K562 (cell line): ENCODE measurements around the gene ACTA2. TPM values are rescaled to one million over a fixed set of nuclear protein-coding genes. Genes with fewer than 3 reads are reported as not detected.

Source experiments
- ATAC-seq: fragments of 200-7000 bp; cut with Tn5 transposase; 3 replicates; pipeline ENCODE4 v1.9.1; 2020; ENCODE audit warnings: moderate library complexity
- BruUV-seq: library from RNA; stranded (reverse); fragments of 400-500 nt; replicated peaks from 2 replicates; lab custom pipeline; 2021; lab: Mats Ljungman, UMichigan
- CTCF ChIA-PET: fragments of 300-600 bp; formaldehyde crosslinking; extraction: SDS; loops from one replicate; lab custom pipeline; 2021; ENCODE audit warnings: low intra/inter-chr PET ratio; lab: Yijun Ruan, JAX
- POLR2A ChIA-PET: fragments of 300-600, 350-650 bp; sonication (Branson Sonifier 250); formaldehyde crosslinking; extraction: SDS; loops from one replicate; lab custom pipeline; 2021; ENCODE audit warnings: antibody characterized with exemption, inconsistent platforms; lab: Yijun Ruan, JAX
- DNase-seq, 4 experiments: peaks; one replicate each; pipeline versions ENCODE4 v3.0.0 to v3.0.0-alpha.2; 2011 to 2018; ENCODE audit warnings: low spot score in 3 of 4, mixed read lengths in 3 of 4; ENCODE audit errors: extremely low read depth in 1 of 4
- FAIRE-seq: peaks from 2 replicates; lab custom pipeline; 2011; peaks lifted over from hg19 to GRCh38; lab: Jason Lieb, UNC
- H2AFZ ChIP-seq: 2 replicates; pipeline ENCODE4 v1.6.0; 2011; ENCODE audit warnings: low read depth, low read length, control low read depth, inconsistent platforms
- H3K27ac ChIP-seq: fragments of 200-600 bp; 3 replicates; pipeline ENCODE4 v1.8.0; 2011; ENCODE audit warnings: low read depth, mild to moderate bottlenecking, control low read depth, inconsistent platforms, low read length, moderate library complexity, mixed read lengths; ENCODE audit errors: extremely low read depth
- H3K27me3 ChIP-seq, 2 experiments: fragments of 300-600 bp in 1 of 2; 2 replicates in 1 of 2; 3 replicates in 1 of 2; pipeline versions ENCODE4 v1.6.0 to v1.8.0; 2011; ENCODE audit warnings: inconsistent platforms in 2 of 2, low read length in 2 of 2, mild to moderate bottlenecking in 1 of 2, mixed read lengths in 1 of 2, moderate library complexity in 1 of 2; ENCODE audit not compliant: control insufficient read depth in 2 of 2, insufficient read depth in 2 of 2
- H3K36me3 ChIP-seq: fragments of 300-600 bp; 3 replicates; pipeline ENCODE4 v1.8.0; 2011; ENCODE audit warnings: mild to moderate bottlenecking, low read length, inconsistent platforms; ENCODE audit not compliant: control insufficient read depth, insufficient read depth
- H3K4me1 ChIP-seq, 2 experiments: fragments of 200-600 bp in 1 of 2; replicated peaks in 1 of 2; 2 replicates in 1 of 2; 3 replicates in 1 of 2; pipeline versions ENCODE4 v1.5.1 to v1.8.0; 2011; ENCODE audit warnings: inconsistent platforms in 2 of 2, low read length in 2 of 2, mild to moderate bottlenecking in 1 of 2, mixed read lengths in 1 of 2, moderate library complexity in 1 of 2; ENCODE audit not compliant: control insufficient read depth in 2 of 2, insufficient read depth in 2 of 2
- H3K4me2 ChIP-seq: 2 replicates; pipeline ENCODE4 v1.6.1; 2011; ENCODE audit warnings: low read length, control low read depth, inconsistent platforms, mixed read lengths; ENCODE audit not compliant: insufficient read depth
- H3K4me3 ChIP-seq: fragments of 200-600 bp; sonication (generic), shearing (Covaris generic); 2 replicates; pipeline ENCODE4 v1.5.1; 2016; ENCODE audit warnings: control low read depth, inconsistent platforms
- H3K79me2 ChIP-seq: fragments of 200-600 bp; 3 replicates; pipeline ENCODE4 v1.8.0; 2011; ENCODE audit warnings: low read length, inconsistent platforms; ENCODE audit not compliant: control insufficient read depth, insufficient read depth
- H3K9ac ChIP-seq, 2 experiments: 2 replicates each; pipeline versions ENCODE4 v1.6.0 to v1.6.1; 2011; ENCODE audit warnings: low read depth in 2 of 2, low read length in 2 of 2, control low read depth in 1 of 2, inconsistent platforms in 1 of 2, mild to moderate bottlenecking in 1 of 2, mixed read lengths in 1 of 2; ENCODE audit not compliant: insufficient read depth in 1 of 2
- H3K9me1 ChIP-seq: one replicate; pipeline ENCODE4 v1.6.0; 2011; ENCODE audit warnings: inconsistent platforms, mild to moderate bottlenecking, low read length, moderate library complexity; ENCODE audit not compliant: control insufficient read depth, insufficient read depth
- H3K9me3 ChIP-seq: replicated peaks from 2 replicates; pipeline ENCODE4 v1.5.1; 2011; ENCODE audit warnings: low read depth, low read length, inconsistent platforms; ENCODE audit not compliant: control insufficient read depth, insufficient read depth
- H4K20me1 ChIP-seq: replicated peaks from 2 replicates; pipeline ENCODE4 v1.6.1; 2011; ENCODE audit warnings: low read length, inconsistent platforms, mixed read lengths; ENCODE audit not compliant: control insufficient read depth, insufficient read depth
- CCNT2 ChIP-seq: IDR thresholded peaks from 2 replicates; pipeline ENCODE4 v1.6.1; 2011; ENCODE audit warnings: borderline replicate concordance, low read depth, mild to moderate bottlenecking, moderate library complexity, mixed read lengths, low read length; ENCODE audit not compliant: insufficient read length; ENCODE audit errors: extremely low read depth
- FOS ChIP-seq: IDR thresholded peaks from 3 replicates; pipeline ENCODE4 v1.6.1; 2011; ENCODE audit not compliant: insufficient read length; ENCODE audit errors: extremely low read depth
- LCOR ChIP-seq: sonication (generic); formaldehyde crosslinking; IDR thresholded peaks from 2 replicates; pipeline ENCODE4 v1.8.0; 2022; ENCODE audit warnings: mild to moderate bottlenecking, missing genetic modification reagents
- POLR2AphosphoS5 ChIP-seq: IDR thresholded peaks from 2 replicates; pipeline ENCODE4 v1.6.1; 2011; ENCODE audit warnings: mild to moderate bottlenecking, low read depth, low read length, moderate library complexity; ENCODE audit not compliant: control insufficient read depth, insufficient read depth
- SMC3 ChIP-seq: conservative IDR thresholded peaks from 2 replicates; pipeline ENCODE4 v1.6.1; 2011; ENCODE audit warnings: low read depth, low read length, improper control_type of control experiment; ENCODE audit not compliant: insufficient read depth
- STAT5A ChIP-seq: IDR thresholded peaks from 2 replicates; pipeline ENCODE4 v1.6.1; 2012; ENCODE audit warnings: low read length, inconsistent platforms, borderline replicate concordance
- TCFL5 ChIP-seq: fragments of 250-450 bp; sonication (Bioruptor Pico); conservative IDR thresholded peaks from 2 replicates; pipeline ENCODE4 v1.6.1; 2021; ENCODE audit warnings: mild to moderate bottlenecking, moderate library complexity, matching md5 sums
- ZC3H8 ChIP-seq: fragments of 450-650 bp; IDR thresholded peaks from 2 replicates; pipeline ENCODE4 v1.6.1; 2017
- ZNF140 ChIP-seq: fragments of 250-450 bp; sonication (Bioruptor Pico); IDR thresholded peaks from 2 replicates; pipeline ENCODE4 v1.8.0; 2021; ENCODE audit warnings: moderate library complexity, mild to moderate bottlenecking, inconsistent platforms
- ZNF561 ChIP-seq: fragments of 450-650 bp; formaldehyde crosslinking; conservative IDR thresholded peaks from 2 replicates; pipeline ENCODE4 v1.4.0; 2020; ENCODE audit warnings: mild to moderate bottlenecking, moderate library complexity
- ZNF583 ChIP-seq: fragments of 250-450 bp; sonication (Bioruptor Pico); IDR thresholded peaks from 2 replicates; pipeline ENCODE4 v1.4.0; 2020
- ZNF589 ChIP-seq: fragments of 200-800 bp; sonication (Bioruptor generic); IDR thresholded peaks from 2 replicates; pipeline ENCODE4 v1.6.1; 2016; ENCODE audit warnings: low read depth, missing genetic modification characterization, missing compliant biosample characterization
- ZNF785 ChIP-seq: fragments of 250-450 bp; sonication (Bioruptor Pico); IDR thresholded peaks from 2 replicates; pipeline ENCODE4 v1.4.0; 2020; ENCODE audit warnings: mild to moderate bottlenecking
- ZSCAN29 ChIP-seq: fragments of 450-650 bp; IDR thresholded peaks from 2 replicates; pipeline ENCODE4 v1.6.1; 2017
- WGBS: fragments of 100-300 bp; shearing (Covaris generic); methylation state at CpG from one replicate; pipeline ENCODE4 v1.1.6; 2016; ENCODE audit warnings: low coverage, mixed read lengths; ENCODE audit not compliant: insufficient coverage; ENCODE audit errors: missing lambda C conversion rate; 5-methylcytosine and 5-hydroxymethylcytosine counted together
- in situ Hi-C: fragments of 300-500 bp; cut with MboI; formaldehyde crosslinking; loops from 4 replicates; pipeline ENCODE4 v1.15.0; 2018; ENCODE audit warnings: inconsistent platforms, mixed read lengths
- intact Hi-C: fragments of 100-400 bp; cut with micrococcal nuclease; formaldehyde crosslinking; loops from 2 replicates; pipeline ENCODE4 v1.14.2; 2022
- polyA plus RNA-seq, 8 experiments: library from polyadenylated mRNA; depleted of rRNA in 4 of 8; stranded (reverse) in 5 of 8; unstranded in 3 of 8; fragments of >200 nt; fragmentation: Nextera tagmentation in 2 of 8; fragmentation: Illumina TruSeq in 1 of 8; extraction: Ambion mirVana in 2 of 8; extraction: Trizol in 1 of 8; gene quantifications; 2 replicates each; pipeline versions ENCODE4 v1.2.1 to v1.2.3, GENCODE V29; 2011 to 2014; ENCODE audit warnings: inconsistent platforms in 1 of 8, missing spikeins in 1 of 8
- total RNA-seq, 7 experiments: library from RNA; depleted of rRNA in 6 of 7; stranded (reverse); fragments of >200 nt in 6 of 7; fragmentation: Illumina TruSeq in 2 of 7; extraction: Trizol in 2 of 7; gene quantifications; 2 replicates each; pipeline versions ENCODE4 v1.2.1 to v1.2.3, GENCODE V29; 2011 to 2021; ENCODE audit warnings: low replicate concordance in 1 of 7
- TF ChIP-seq, protein P1 (sequence below): sonication (generic); formaldehyde crosslinking; IDR thresholded peaks from 2 replicates; pipeline ENCODE4 v1.9.0; 2022; ENCODE audit warnings: mild to moderate bottlenecking, missing genetic modification reagents

Gene ACTA2
- total and polyA plus RNA-seq, 9 of the 15 experiments (the other 6 are each of a cell fraction or from before 2014, with no cell fraction given) = 0.15 to 1.0 (median 0.38) TPM; not detected in 3

DNA sequence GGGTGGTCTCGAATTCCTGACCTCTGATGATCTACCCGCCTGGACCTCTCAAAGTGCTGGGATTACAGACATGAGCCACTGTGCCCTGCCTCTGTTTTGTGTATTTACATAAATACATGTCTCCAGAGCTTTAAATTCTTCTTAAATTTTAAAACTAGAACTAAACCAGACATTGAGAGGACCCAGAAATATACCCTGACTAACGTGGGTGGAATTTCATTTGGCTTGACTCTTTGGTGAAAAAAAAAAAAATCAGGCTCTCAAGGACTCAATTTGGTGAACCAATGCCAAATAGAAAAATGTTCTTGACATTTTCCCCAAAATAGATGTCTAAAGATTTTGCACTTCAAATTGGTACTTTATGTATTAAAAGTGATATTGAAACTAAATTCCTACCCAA, 21.4 kb upstream of the ACTA2 start:
- Histone ChIP-seq H3K4me3 (no peak overlapping the region), H3K9me1 (no peaks in the 10 kb centered on the region), H3K27me3 (no peaks in the 10 kb centered on the region), H3K4me1 (no peaks in the 10 kb centered on the region; a peak in 1 of 5 replicates), H4K20me1 (no peaks in the 10 kb centered on the region), H3K79me2 (no peaks in the 10 kb centered on the region), H3K36me3 (no peaks in the 10 kb centered on the region), H3K4me2 (no peak overlapping the region), H3K9me3 (no peaks in the 10 kb centered on the region), H3K9ac (no peak overlapping the region), H2AFZ (no peak overlapping the region), H3K27ac (no peak overlapping the region)
- no TSS peak for BruUV-seq
- TF ChIP-seq SMC3 = no peak
- no peak for TF ChIP-seq POLR2AphosphoS5
- TF ChIP-seq ZNF785 = no peak
- TF ChIP-seq ZC3H8 = no peak
- no peak for TF ChIP-seq ZNF589
- TF ChIP-seq, protein P1, sequence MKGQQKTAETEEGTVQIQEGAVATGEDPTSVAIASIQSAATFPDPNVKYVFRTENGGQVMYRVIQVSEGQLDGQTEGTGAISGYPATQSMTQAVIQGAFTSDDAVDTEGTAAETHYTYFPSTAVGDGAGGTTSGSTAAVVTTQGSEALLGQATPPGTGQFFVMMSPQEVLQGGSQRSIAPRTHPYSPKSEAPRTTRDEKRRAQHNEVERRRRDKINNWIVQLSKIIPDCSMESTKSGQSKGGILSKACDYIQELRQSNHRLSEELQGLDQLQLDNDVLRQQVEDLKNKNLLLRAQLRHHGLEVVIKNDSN (CRISPR knock-in tag) = no peak
- no peak for TF ChIP-seq ZNF140 (CRISPR knock-in tag)
- TF ChIP-seq ZNF561 (CRISPR knock-in tag) = no peak
- no peak for TF ChIP-seq FOS
- TF ChIP-seq ZSCAN29 = no peak
- no peak for TF ChIP-seq ZNF583 (CRISPR knock-in tag)
- no peak for TF ChIP-seq TCFL5
- TF ChIP-seq STAT5A = no peak
- TF ChIP-seq CCNT2 = no peak
- no peak for TF ChIP-seq LCOR (CRISPR knock-in tag)
- intact Hi-C loops (no loop called here), in situ Hi-C loops (no loop called here)
- DNase-seq (no peak), ATAC-seq (no peak), FAIRE-seq (no peak)
- ChIA-PET CTCF (no interaction called here), POLR2A (no interaction called here)
- 33% methylated on average over 1 of the region's 3 CpGs for WGBS
